ENCODE results near the gene SKP2.

The SKP2 gene

GRCh38 chr5:36145311-36145710 lies 6.6 kb upstream of the SKP2 start:
- no peak for TF ChIP-seq POLR2A (IDR thresholded peaks at IDR 0.05; ENCODE audit: low read depth, low read length)
- no peak for TF ChIP-seq POLR2AphosphoS5 (IDR thresholded peaks at IDR 0.05; ENCODE audit: low read depth, low read length)
- FAIRE-seq, result no peak
- DNase-seq (ENCODE audit: insufficient read length), result no peak

GRCh38 chr5:36146390-36146789 lies 5.5 kb upstream of the SKP2 start:
- FAIRE-seq (no peak), DNase-seq (ENCODE audit: insufficient read length) (no peak)
- no peak for TF ChIP-seq POLR2AphosphoS5 (IDR thresholded peaks at IDR 0.05; ENCODE audit: low read depth, low read length)
- TF ChIP-seq TAF1 (IDR thresholded peaks at IDR 0.05; ENCODE audit: borderline replicate concordance, low read depth, low read length), result no peak
- TF ChIP-seq POLR2A (IDR thresholded peaks at IDR 0.05; ENCODE audit: low read depth, low read length), result no peak

- no peak for FAIRE-seq
- DNase-seq (ENCODE audit: insufficient read length), result no peak
Observed at GRCh38 chr5:36147681-36148080, 4.2 kb upstream of the SKP2 start.

GRCh38 chr5:36150676-36151433 lies 1.1 kb upstream of the SKP2 start:
- FAIRE-seq, result peak; percentile 62

More at GRCh38 chr5:36147681-36148080, 4.2 kb upstream of the SKP2 start:
- TF ChIP-seq TAF1 (IDR thresholded peaks at IDR 0.05; ENCODE audit: borderline replicate concordance, low read depth, low read length) (no peak), POLR2AphosphoS5 (IDR thresholded peaks at IDR 0.05; ENCODE audit: low read depth, low read length) (no peak), POLR2A (IDR thresholded peaks at IDR 0.05; ENCODE audit: low read depth, low read length) (no peak)

GRCh38 chr5:36152324-36153297 lies 700 bp downstream of the SKP2 start:
- DNase-seq (ENCODE audit: insufficient read length), result no peak
- peak; percentile 48 for FAIRE-seq
- no peak for TF ChIP-seq POLR2AphosphoS5 (IDR thresholded peaks at IDR 0.05; ENCODE audit: low read depth, low read length)
- no peak for TF ChIP-seq POLR2A (IDR thresholded peaks at IDR 0.05; ENCODE audit: low read depth, low read length)
- TF ChIP-seq TAF1 (IDR thresholded peaks at IDR 0.05; ENCODE audit: borderline replicate concordance, low read depth, low read length), result no peak

More at GRCh38 chr5:36150676-36151433, 1.1 kb upstream of the SKP2 start:
- TF ChIP-seq POLR2AphosphoS5 (IDR thresholded peaks at IDR 0.05; ENCODE audit: low read depth, low read length) (peak; percentile 56; the same call in 1 of the 2 replicates), TAF1 (IDR thresholded peaks at IDR 0.05; ENCODE audit: borderline replicate concordance, low read depth, low read length) (peak; percentile 69; the same call in 1 of the 2 replicates), POLR2A (IDR thresholded peaks at IDR 0.05; ENCODE audit: low read depth, low read length) (no peak)
- no peak for DNase-seq (ENCODE audit: insufficient read length)

GRCh38 chr5:36153298-36153677 lies 1.4 kb downstream of the SKP2 start:
- no peak for TF ChIP-seq TAF1 (IDR thresholded peaks at IDR 0.05; ENCODE audit: borderline replicate concordance, low read depth, low read length)
- FAIRE-seq (no peak), DNase-seq (ENCODE audit: insufficient read length) (no peak)

- FAIRE-seq (no peak), DNase-seq (ENCODE audit: insufficient read length) (no peak)
- TF ChIP-seq POLR2A (IDR thresholded peaks at IDR 0.05; ENCODE audit: low read depth, low read length), result no peak
- TF ChIP-seq TAF1 (IDR thresholded peaks at IDR 0.05; ENCODE audit: borderline replicate concordance, low read depth, low read length), result no peak
- no peak for TF ChIP-seq POLR2AphosphoS5 (IDR thresholded peaks at IDR 0.05; ENCODE audit: low read depth, low read length)
Observed at GRCh38 chr5:36153726-36154125, 1.8 kb downstream of the SKP2 start.

GRCh38 chr5:36155291-36155690 lies 3.4 kb downstream of the SKP2 start:
- TF ChIP-seq POLR2A (IDR thresholded peaks at IDR 0.05; ENCODE audit: low read depth, low read length) (no peak), POLR2AphosphoS5 (IDR thresholded peaks at IDR 0.05; ENCODE audit: low read depth, low read length) (no peak), TAF1 (IDR thresholded peaks at IDR 0.05; ENCODE audit: borderline replicate concordance, low read depth, low read length) (no peak)
- FAIRE-seq (no peak), DNase-seq (ENCODE audit: insufficient read length) (no peak)

- TF ChIP-seq POLR2AphosphoS5 (IDR thresholded peaks at IDR 0.05; ENCODE audit: low read depth, low read length) (no peak), TAF1 (IDR thresholded peaks at IDR 0.05; ENCODE audit: borderline replicate concordance, low read depth, low read length) (no peak), POLR2A (IDR thresholded peaks at IDR 0.05; ENCODE audit: low read depth, low read length) (no peak)
- no peak for DNase-seq (ENCODE audit: insufficient read length)
Observed at GRCh38 chr5:36156121-36156601, 4.2 kb downstream of the SKP2 start.

GRCh38 chr5:36156619-36157018 lies 4.7 kb downstream of the SKP2 start:
- DNase-seq (ENCODE audit: insufficient read length) (no peak), FAIRE-seq (no peak)
- no peak for TF ChIP-seq TAF1 (IDR thresholded peaks at IDR 0.05; ENCODE audit: borderline replicate concordance, low read depth, low read length)
- TF ChIP-seq POLR2A (IDR thresholded peaks at IDR 0.05; ENCODE audit: low read depth, low read length), result no peak
- TF ChIP-seq POLR2AphosphoS5 (IDR thresholded peaks at IDR 0.05; ENCODE audit: low read depth, low read length), result no peak

More at GRCh38 chr5:36156121-36156601, 4.2 kb downstream of the SKP2 start:
- FAIRE-seq, result no peak

- DNase-seq (ENCODE audit: insufficient read length), result no peak
- no peak for FAIRE-seq
- TF ChIP-seq POLR2A (IDR thresholded peaks at IDR 0.05; ENCODE audit: low read depth, low read length) (no peak), POLR2AphosphoS5 (IDR thresholded peaks at IDR 0.05; ENCODE audit: low read depth, low read length) (no peak), TAF1 (IDR thresholded peaks at IDR 0.05; ENCODE audit: borderline replicate concordance, low read depth, low read length) (no peak)
Observed at GRCh38 chr5:36158144-36158543, 6.2 kb downstream of the SKP2 start.
